Spleen (tissue), 11 donors: Measurements from ENCODE around the gene TXN. TPM values are rescaled to one million over a fixed set of nuclear protein-coding genes. Genes with fewer than 3 reads are reported as not detected.

ENCODE experiments used
- DNase-seq: peaks from one replicate; pipeline ENCODE4 v3.0.0-alpha.2; 2020
- H3K27ac ChIP-seq, 8 donors: fragments of 200-600 bp; sonication (generic) in 7 of 8; 1 replicate in 4 of 8; 2 replicates in 4 of 8; pipeline versions ENCODE4 v1.5.0 to v1.8.0; 2016 to 2021; ENCODE audit warnings: inconsistent platforms in 4 of 8, mild to moderate bottlenecking in 4 of 8, moderate library complexity in 1 of 8
- H3K27me3 ChIP-seq, 7 donors: fragments of 200-600 bp; sonication (generic) in 6 of 7; replicated peaks in 1 of 7; 1 replicate in 4 of 7; 2 replicates in 3 of 7; pipeline versions ENCODE4 v1.5.0 to v1.8.0; 2016 to 2021; ENCODE audit warnings: inconsistent platforms in 3 of 7, mild to moderate bottlenecking in 1 of 7
- H3K36me3 ChIP-seq, 6 donors: fragments of 200-600 bp; sonication (generic) in 5 of 6; 1 replicate in 4 of 6; 2 replicates in 2 of 6; pipeline versions ENCODE4 v1.5.0 to v1.8.0; 2016 to 2021; ENCODE audit warnings: inconsistent platforms in 2 of 6
- H3K4me1 ChIP-seq, 6 donors: fragments of 200-600 bp; sonication (generic) in 5 of 6; 1 replicate in 3 of 6; 2 replicates in 3 of 6; pipeline versions ENCODE4 v1.5.0 to v1.8.0; 2016 to 2021; ENCODE audit warnings: inconsistent platforms in 3 of 6
- H3K4me3 ChIP-seq, 8 donors: fragments of 200-600 bp; sonication (generic) in 7 of 8; 1 replicate in 4 of 8; 2 replicates in 4 of 8; pipeline versions ENCODE4 v1.5.0 to v1.8.0; 2016 to 2021; ENCODE audit warnings: inconsistent platforms in 4 of 8, mild to moderate bottlenecking in 4 of 8, moderate library complexity in 2 of 8
- H3K9me3 ChIP-seq, 8 donors: fragments of 200-600 bp; sonication (generic) in 7 of 8; 1 replicate in 4 of 8; 2 replicates in 4 of 8; pipeline versions ENCODE4 v1.5.0 to v1.8.0; 2016 to 2021; ENCODE audit warnings: inconsistent platforms in 4 of 8
- POLR2A ChIP-seq, 3 donors: fragments of 450-650 bp; IDR thresholded peaks; one replicate each; pipeline ENCODE4 v1.5.1; 2017; ENCODE audit warnings: antibody characterized with exemption in 3 of 3, mild to moderate bottlenecking in 1 of 3
- POLR2AphosphoS5 ChIP-seq, 3 donors: sonication (generic); formaldehyde crosslinking; IDR thresholded peaks; one replicate each; pipeline ENCODE4 v1.5.1; 2017; ENCODE audit warnings: antibody characterized with exemption in 3 of 3
- WGBS, 5 donors: extraction: QIAGEN DNeasy Blood & Tissue Kit in 3 of 5; methylation state at CpG; one replicate each; pipeline versions ENCODE4 v1.1.5 to v1.1.7; 2013 to 2018; 5-methylcytosine and 5-hydroxymethylcytosine counted together
- intact Hi-C: fragments of 100-400 bp; cut with DNase I; formaldehyde crosslinking; loops from one replicate; pipeline ENCODE4 v1.15.0; 2023; ENCODE audit warnings: low total_unique reads
- polyA plus RNA-seq, 3 donors: library from polyadenylated mRNA; stranded (reverse); fragments of 200-250 nt; gene quantifications; one replicate each; pipeline ENCODE4 v1.2.1, GENCODE V29; 2013
- total RNA-seq, 7 donors: library from RNA; depleted of rRNA in 3 of 7; stranded (reverse); fragments of >200 nt in 3 of 7; fragmentation: NEBNext Ultra II Directional in 4 of 7; extraction: Animal tissue kit (Norgen Biotek cat#: 25700) in 4 of 7; gene quantifications; one replicate each; pipeline versions ENCODE4 v1.1.0 to v1.2.1, GENCODE V29; 2016 to 2021
- TF ChIP-seq, protein P1 (sequence below), 11 experiments: fragments of 200-600 bp in 7 of 11; fragments of 450-650 bp in 4 of 11; sonication (generic) in 4 of 11; IDR thresholded peaks in 8 of 11; conservative IDR thresholded peaks in 3 of 11; 1 replicate in 7 of 11; 2 replicates in 4 of 11; pipeline versions ENCODE4 v1.4.0 to v1.8.0; 2016 to 2021; ENCODE audit warnings: antibody characterized with exemption in 11 of 11, inconsistent platforms in 4 of 11, mild to moderate bottlenecking in 1 of 11
- donor health status: healthy with polysubstance abuse.
- donor health status: DM: no; HTN: no; CAD: no; lungs with moderate emphysema.
- donor health status: DM: no; HTN: no; CAD: no.
- donor health status: Bipolar disorder and iron deficiency.
- donor health status: healthy.
- donor health status: DM: no; HTN: no; CAD: no.
- donor health status: DM: yes; HTN: yes; CAD: no.

The TXN gene
- total and polyA plus RNA-seq, 10 donors, result 74.4 to 196 (median 106) TPM

DNA sequence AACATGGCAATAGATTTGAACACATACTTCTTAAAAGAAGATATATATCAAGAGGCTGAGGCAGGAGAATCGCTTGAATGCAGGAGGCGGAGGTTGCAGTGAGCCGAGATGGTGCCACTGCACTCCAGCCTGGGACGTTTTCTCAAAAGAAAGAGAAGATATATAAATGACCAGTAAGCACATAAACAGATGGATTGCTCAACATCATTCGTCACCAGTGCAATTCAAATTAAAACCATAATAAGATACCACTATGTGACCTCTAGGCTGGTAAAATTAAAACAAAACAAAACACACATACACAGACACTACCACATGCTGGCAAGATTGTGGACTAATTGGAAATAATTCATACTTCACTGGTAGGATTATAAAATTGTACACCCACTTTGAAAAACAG lies 5.3 kb upstream of the TXN start:
- no peaks in the 10 kb centered on the region for H3K27me3 ChIP-seq
- no peaks in the 10 kb centered on the region for H3K9me3 ChIP-seq
- no peak for DNase-seq
- 79 to 88% (median 86%) methylated on average over 5 of the region's 5 CpGs for WGBS, 5 donors
- no peak for TF ChIP-seq POLR2A (IDR thresholded peaks at IDR 0.05)
- TF ChIP-seq, protein P1, sequence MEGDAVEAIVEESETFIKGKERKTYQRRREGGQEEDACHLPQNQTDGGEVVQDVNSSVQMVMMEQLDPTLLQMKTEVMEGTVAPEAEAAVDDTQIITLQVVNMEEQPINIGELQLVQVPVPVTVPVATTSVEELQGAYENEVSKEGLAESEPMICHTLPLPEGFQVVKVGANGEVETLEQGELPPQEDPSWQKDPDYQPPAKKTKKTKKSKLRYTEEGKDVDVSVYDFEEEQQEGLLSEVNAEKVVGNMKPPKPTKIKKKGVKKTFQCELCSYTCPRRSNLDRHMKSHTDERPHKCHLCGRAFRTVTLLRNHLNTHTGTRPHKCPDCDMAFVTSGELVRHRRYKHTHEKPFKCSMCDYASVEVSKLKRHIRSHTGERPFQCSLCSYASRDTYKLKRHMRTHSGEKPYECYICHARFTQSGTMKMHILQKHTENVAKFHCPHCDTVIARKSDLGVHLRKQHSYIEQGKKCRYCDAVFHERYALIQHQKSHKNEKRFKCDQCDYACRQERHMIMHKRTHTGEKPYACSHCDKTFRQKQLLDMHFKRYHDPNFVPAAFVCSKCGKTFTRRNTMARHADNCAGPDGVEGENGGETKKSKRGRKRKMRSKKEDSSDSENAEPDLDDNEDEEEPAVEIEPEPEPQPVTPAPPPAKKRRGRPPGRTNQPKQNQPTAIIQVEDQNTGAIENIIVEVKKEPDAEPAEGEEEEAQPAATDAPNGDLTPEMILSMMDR (IDR thresholded peaks at IDR 0.05 in 8 of 11, conservative IDR thresholded peaks at IDR 0.05 in 3 of 11), result no peak
- TF ChIP-seq POLR2AphosphoS5 (IDR thresholded peaks at IDR 0.05), result no peak
- H3K36me3 ChIP-seq, result no peaks in the 10 kb centered on the region
- H3K27ac ChIP-seq, result no peak overlapping the region
- intact Hi-C loops, result no loop called here
- peaks cover 4 to 25% (median 14%) of the 10 kb centered on the region in 6 donors for H3K4me1 ChIP-seq
- no peak overlapping the region for H3K4me3 ChIP-seq

DNA sequence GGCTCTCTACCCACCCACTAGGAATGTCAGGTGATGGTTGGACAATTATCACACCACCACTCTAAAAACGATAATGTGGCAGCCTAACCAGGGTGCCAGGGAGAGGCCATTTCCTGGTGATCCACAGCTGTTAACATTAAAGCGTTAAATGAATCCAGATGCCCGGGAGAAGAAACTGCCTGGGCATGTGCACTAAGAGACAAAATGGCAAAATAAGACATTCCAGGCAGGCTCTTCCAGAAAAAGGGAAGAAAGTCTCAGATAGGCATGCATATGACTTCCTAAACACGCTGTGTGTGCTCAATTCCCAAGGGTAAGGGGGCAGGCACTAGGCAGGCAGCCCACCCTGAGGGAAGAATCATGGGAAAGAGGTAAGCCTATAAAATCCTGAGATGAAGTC lies 4.6 kb upstream of the TXN start:
- TF ChIP-seq POLR2AphosphoS5 (IDR thresholded peaks at IDR 0.05) (no peak), POLR2A (IDR thresholded peaks at IDR 0.05) (no peak)
- TF ChIP-seq, protein P1 (IDR thresholded peaks at IDR 0.05 in 8 of 11, conservative IDR thresholded peaks at IDR 0.05 in 3 of 11), result no peak
- intact Hi-C loops, result no loop called here
- H3K27ac ChIP-seq, result no peak overlapping the region
- no peak overlapping the region for H3K4me3 ChIP-seq
- WGBS, 5 donors, result 39 to 66% (median 53%) methylated on average over 4 of the region's 4 CpGs
- no peaks in the 10 kb centered on the region for H3K9me3 ChIP-seq
- no peaks in the 10 kb centered on the region for H3K36me3 ChIP-seq
- no peak for DNase-seq
- no peaks in the 10 kb centered on the region for H3K27me3 ChIP-seq
- H3K4me1 ChIP-seq, result peaks cover 4 to 25% (median 14%) of the 10 kb centered on the region in 6 donors

DNA sequence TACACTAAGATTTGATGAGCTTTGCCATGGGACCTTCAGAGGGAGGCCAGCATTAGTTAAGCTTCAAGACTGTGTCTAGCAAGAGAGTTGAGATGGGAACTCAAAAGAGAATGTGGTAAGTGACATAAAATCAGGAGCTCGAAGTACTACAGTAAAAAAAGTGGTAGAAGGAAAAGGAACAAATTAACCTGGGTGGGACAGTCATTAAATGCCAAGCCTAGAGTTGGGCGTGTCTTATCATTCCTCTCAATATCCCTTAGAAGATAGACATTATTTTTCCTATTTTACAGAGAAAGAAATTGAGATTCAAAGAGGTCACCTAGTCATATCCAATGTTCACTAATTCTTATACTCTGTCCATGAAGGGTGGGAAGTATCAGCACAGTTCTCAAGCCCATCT lies 3.3 kb upstream of the TXN start:
- H3K27me3 ChIP-seq, result no peaks in the 10 kb centered on the region
- H3K9me3 ChIP-seq, result no peaks in the 10 kb centered on the region
- intact Hi-C loops, result no loop called here
- H3K27ac ChIP-seq, result no peak overlapping the region
- no peak for DNase-seq
- WGBS, 5 donors, result 80 to 90% (median 84%) methylated on average over 2 of the region's 2 CpGs
- peaks cover 4 to 36% (median 24%) of the 10 kb centered on the region in 6 donors for H3K4me1 ChIP-seq
- H3K36me3 ChIP-seq, result no peaks in the 10 kb centered on the region
- no peak for TF ChIP-seq POLR2AphosphoS5 (IDR thresholded peaks at IDR 0.05)
- TF ChIP-seq POLR2A (IDR thresholded peaks at IDR 0.05), result no peak
- TF ChIP-seq, protein P1 (IDR thresholded peaks at IDR 0.05 in 8 of 11, conservative IDR thresholded peaks at IDR 0.05 in 3 of 11), result no peak
- no peak overlapping the region for H3K4me3 ChIP-seq

DNA sequence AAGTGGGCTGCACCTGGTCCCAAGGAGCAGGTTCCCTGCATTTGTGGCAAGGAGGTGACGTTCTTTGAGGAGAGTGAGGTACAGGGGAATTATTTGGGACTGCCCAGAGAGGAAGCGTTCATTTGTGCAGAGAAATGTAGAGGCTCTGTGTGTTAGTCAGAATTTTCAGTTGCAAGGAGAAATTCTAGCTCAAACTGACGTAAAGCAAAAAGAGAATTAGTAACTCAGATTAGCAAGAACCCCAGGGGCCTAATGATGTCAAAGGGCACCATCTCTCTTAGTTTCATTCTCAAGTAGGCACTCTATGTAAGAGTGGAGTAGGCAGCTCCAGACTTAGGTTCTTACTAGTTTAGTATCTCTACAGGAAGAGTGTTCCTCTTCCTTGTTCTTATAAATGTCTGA lies 2.4 kb upstream of the TXN start:
- no peak for TF ChIP-seq POLR2AphosphoS5 (IDR thresholded peaks at IDR 0.05)
- TF ChIP-seq, protein P1 (IDR thresholded peaks at IDR 0.05 in 8 of 11, conservative IDR thresholded peaks at IDR 0.05 in 3 of 11), result no peak
- TF ChIP-seq POLR2A (IDR thresholded peaks at IDR 0.05), result no peak
- H3K4me3 ChIP-seq, result no peak overlapping the region

More for the DNA sequence above, 2.4 kb upstream of the TXN start:
- Histone ChIP-seq H3K27me3 (no peaks in the 10 kb centered on the region), H3K36me3 (no peaks in the 10 kb centered on the region), H3K4me1 (peaks cover 4 to 45% (median 32%) of the 10 kb centered on the region in 6 donors), H3K27ac (peak overlapping the region in 4 of 8 donors; percentile 4 to 98 (median 94)), H3K9me3 (no peaks in the 10 kb centered on the region)
- DNase-seq, result no peak
- intact Hi-C loops, result no loop called here
- 66 to 88% (median 83%) methylated on average over 3 of the region's 3 CpGs for WGBS, 5 donors
